ENCODE measurements around the gene KLHL29.

GRCh38 chr2:23700627-23701026 lies 315.6 kb downstream of the KLHL29 start:
- TF ChIP-seq CTCF (IDR thresholded peaks at IDR 0.05; ENCODE audit: extremely low read depth in 1 of 2, insufficient read depth in 1 of 2, low read depth in 1 of 2, low read length in 2 of 2) = no peak
- TF ChIP-seq GATA2 (IDR thresholded peaks at IDR 0.05; ENCODE audit: insufficient read depth, insufficient read length, low read depth, low read length) = no peak
- no peak for TF ChIP-seq EZH2 (IDR thresholded peaks at IDR 0.05; ENCODE audit: borderline replicate concordance, low read depth, low read length, severe bottlenecking)
- no peak for TF ChIP-seq POLR2A (IDR thresholded peaks at IDR 0.05; ENCODE audit: low read depth, low read length)
- no peak for TF ChIP-seq MYC (IDR thresholded peaks at IDR 0.05; ENCODE audit: low read depth, low read length)
- TF ChIP-seq POLR2AphosphoS5 (IDR thresholded peaks at IDR 0.05; ENCODE audit: insufficient read depth, low read depth, low read length) = no peak
- no peak for TF ChIP-seq FOS (IDR thresholded peaks at IDR 0.05; ENCODE audit: borderline replicate concordance, insufficient read depth, low read length)

All from endothelial cell of umbilical vein (primary cell).